Retinal pigment epithelial cell (primary cell): Measurements from ENCODE around the gene TRAPPC3.

Experiments
- DNase-seq: peaks from one replicate; pipeline ENCODE4 v3.0.0-alpha.2; 2010; ENCODE audit warnings: low read depth
- H3K4me3 ChIP-seq: 2 replicates; pipeline ENCODE4 v1.5.1; 2011; ENCODE audit warnings: mild to moderate bottlenecking, low read length, control low read depth, moderate library complexity
- CTCF ChIP-seq: conservative IDR thresholded peaks from 2 replicates; pipeline ENCODE4 v1.5.1; 2011; ENCODE audit warnings: low read depth, low read length, control low read depth, inconsistent platforms

TRAPPC3 gene

GRCh38 chr1:36092798-36093185 lies 56.5 kb downstream of the TRAPPC3 start:
- no peak for DNase-seq
- no peak overlapping the region for H3K4me3 ChIP-seq
- no peak for TF ChIP-seq CTCF

- H3K4me3 ChIP-seq, result no peak overlapping the region
- no peak for TF ChIP-seq CTCF
- DNase-seq, result no peak
Observed at GRCh38 chr1:36092166-36092797, 57.0 kb downstream of the TRAPPC3 start.

- TF ChIP-seq CTCF, result no peak
- no peak for DNase-seq
- no peak overlapping the region for H3K4me3 ChIP-seq
Observed at GRCh38 chr1:36091698-36092097, 57.6 kb downstream of the TRAPPC3 start.

GRCh38 chr1:36091141-36091540 lies 58.1 kb downstream of the TRAPPC3 start:
- DNase-seq, result no peak
- TF ChIP-seq CTCF, result no peak
- no peak overlapping the region for H3K4me3 ChIP-seq

- H3K4me3 ChIP-seq, result peak overlapping the region; percentile 86
- no peak for TF ChIP-seq CTCF
- DNase-seq, result no peak
Observed at GRCh38 chr1:36089393-36090121, 59.7 kb downstream of the TRAPPC3 start.

- peak within 1 kb of the TSS; percentile 86 for H3K4me3 ChIP-seq
- TF ChIP-seq CTCF, result peak; percentile 87
- peak; percentile 66 for DNase-seq
Observed at GRCh38 chr1:36088577-36089392, 60.5 kb downstream of the TRAPPC3 start, which contains the start of gene ADPRS. Gene ADPRS (plus strand): TSS chr1:36088892. CDS start chr1:36088905, 13 bp downstream.
